K562 (cell line): ENCODE measurements around the gene SMC3.

Experiments used
- SIN3A ChIP-seq, 2 experiments: fragments of 150-350 bp in 1 of 2; IDR thresholded peaks; 2 replicates each; pipeline ENCODE4 v1.6.1; 2011 to 2016; ENCODE audit warnings: borderline replicate concordance in 2 of 2, low read depth in 2 of 2, low read length in 2 of 2, mild to moderate bottlenecking in 2 of 2, moderate library complexity in 2 of 2; ENCODE audit not compliant: control insufficient read depth in 1 of 2
- SREBF2 ChIP-seq: sonication (generic); formaldehyde crosslinking; IDR thresholded peaks from 2 replicates; pipeline ENCODE4 v1.4.0; 2020; ENCODE audit warnings: mild to moderate bottlenecking, missing genetic modification reagents

DNA sequence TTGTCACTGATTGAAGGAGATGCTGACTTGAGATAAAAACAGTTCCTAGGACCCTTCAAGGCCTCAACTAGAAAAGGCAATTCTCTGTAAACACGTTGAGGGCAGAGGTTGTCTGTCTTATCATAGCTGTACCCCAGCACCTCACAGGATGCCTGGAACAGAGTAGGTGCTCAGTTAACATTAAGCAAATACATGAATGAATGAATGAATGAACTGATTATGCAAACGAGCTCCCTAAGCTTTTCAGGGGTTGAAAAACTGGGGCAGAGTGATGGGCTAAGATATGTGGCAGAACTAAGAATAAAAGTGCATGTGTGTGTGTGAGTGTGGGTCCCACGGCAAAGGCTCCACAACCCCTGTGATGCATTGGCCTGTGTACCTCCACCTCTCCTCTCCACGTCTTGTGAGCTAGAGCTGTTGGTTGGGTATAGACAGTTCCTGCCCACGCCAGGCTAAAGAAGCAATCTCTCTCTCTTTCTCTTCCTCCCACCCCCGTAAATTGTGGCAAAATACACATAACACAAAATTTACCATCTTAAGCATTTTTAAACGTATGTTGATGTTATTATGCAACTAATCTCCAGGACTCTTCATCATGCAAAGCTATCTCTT lies 20.9 kb upstream of the SMC3 start:
- TF ChIP-seq SIN3A (IDR thresholded peaks at IDR 0.05; ENCODE audit: borderline replicate concordance in 2 of 2, control insufficient read depth in 1 of 2, low read depth in 2 of 2, low read length in 2 of 2), result no peak
- TF ChIP-seq SREBF2 (CRISPR knock-in tag), result no peak
